H9 (cell line): ENCODE data around the gene MAPK8IP2. TPM values are rescaled to one million over a fixed set of nuclear protein-coding genes. Genes with fewer than 3 reads are reported as not detected.

Source experiments
- DNase-seq: peaks from one replicate; pipeline ENCODE4 v3.0.0-alpha.2; 2017
- H2AFZ ChIP-seq: one replicate; pipeline ENCODE4 v1.6.1; 2013; ENCODE audit warnings: mild to moderate bottlenecking, low read length, control low read depth, moderate library complexity
- H2AK5ac ChIP-seq: 2 replicates; pipeline ENCODE4 v1.6.1; 2013; ENCODE audit warnings: low read length, control low read depth, mixed read lengths; ENCODE audit not compliant: insufficient read length
- H2BK120ac ChIP-seq: one replicate; pipeline ENCODE4 v1.6.1; 2013; ENCODE audit warnings: low read depth, mild to moderate bottlenecking, low read length, control low read depth, inconsistent platforms; ENCODE audit not compliant: poor library complexity, severe bottlenecking
- H2BK12ac ChIP-seq: 2 replicates; pipeline ENCODE4 v1.6.1; 2013; ENCODE audit warnings: low read length, control low read depth, mixed read lengths, low read depth; ENCODE audit not compliant: insufficient read length
- H2BK15ac ChIP-seq: 2 replicates; pipeline ENCODE4 v1.6.1; 2013; ENCODE audit warnings: low read depth, low read length, control low read depth
- H2BK20ac ChIP-seq: one replicate; pipeline ENCODE4 v1.6.1; 2013; ENCODE audit warnings: low read depth, mild to moderate bottlenecking, low read length, control low read depth, inconsistent platforms; ENCODE audit not compliant: poor library complexity, severe bottlenecking
- H2BK5ac ChIP-seq: 2 replicates; pipeline ENCODE4 v1.6.1; 2013; ENCODE audit warnings: low read length, control low read depth, mixed read lengths; ENCODE audit not compliant: insufficient read length
- H3K14ac ChIP-seq: 2 replicates; pipeline ENCODE4 v1.6.1; 2013; ENCODE audit warnings: low read length, control low read depth; ENCODE audit not compliant: insufficient read depth
- H3K18ac ChIP-seq: 2 replicates; pipeline ENCODE4 v1.6.1; 2013; ENCODE audit warnings: low read depth, mild to moderate bottlenecking, mixed read lengths, low read length, control low read depth; ENCODE audit not compliant: insufficient read length
- H3K23ac ChIP-seq: 2 replicates; pipeline ENCODE4 v1.6.1; 2013; ENCODE audit warnings: low read length, control low read depth, mixed read lengths, low read depth; ENCODE audit not compliant: insufficient read length
- H3K23me2 ChIP-seq: 2 replicates; pipeline ENCODE4 v1.6.1; 2013; ENCODE audit warnings: low read depth, mild to moderate bottlenecking, mixed read lengths, low read length, control low read depth; ENCODE audit not compliant: insufficient read length, poor library complexity, severe bottlenecking
- H3K27ac ChIP-seq: 2 replicates; pipeline ENCODE4 v1.5.1; 2013; ENCODE audit warnings: low read length, control low read depth, mixed read lengths, low read depth; ENCODE audit not compliant: insufficient read length
- H3K27me3 ChIP-seq: 2 replicates; pipeline ENCODE4 v1.6.1; 2013; ENCODE audit warnings: low read length, control low read depth, inconsistent platforms; ENCODE audit not compliant: insufficient read depth
- H3K4ac ChIP-seq: 2 replicates; pipeline ENCODE4 v1.6.1; 2013; ENCODE audit warnings: low read depth, mild to moderate bottlenecking, control low read depth, inconsistent platforms, low read length, moderate library complexity
- H3K4me1 ChIP-seq: 2 replicates; pipeline ENCODE4 v1.6.1; 2013; ENCODE audit warnings: low read length, control low read depth, inconsistent platforms; ENCODE audit not compliant: insufficient read depth
- H3K4me2 ChIP-seq: 2 replicates; pipeline ENCODE4 v1.6.1; 2013; ENCODE audit warnings: low read length, control low read depth, mixed read lengths; ENCODE audit not compliant: insufficient read length, insufficient read depth
- H3K56ac ChIP-seq: 2 replicates; pipeline ENCODE4 v1.6.1; 2013; ENCODE audit warnings: low read depth, mild to moderate bottlenecking, mixed read lengths, low read length, control low read depth; ENCODE audit not compliant: insufficient read length
- H3K79me1 ChIP-seq: 2 replicates; pipeline ENCODE4 v1.6.1; 2013; ENCODE audit warnings: low read depth, mild to moderate bottlenecking, moderate library complexity, low read length, control low read depth, inconsistent platforms; ENCODE audit not compliant: insufficient read depth, poor library complexity, severe bottlenecking
- H3K79me2 ChIP-seq: 2 replicates; pipeline ENCODE4 v1.6.1; 2013; ENCODE audit warnings: low read length, control low read depth, inconsistent platforms; ENCODE audit not compliant: insufficient read depth
- H3K9ac ChIP-seq: 2 replicates; pipeline ENCODE4 v1.6.1; 2013; ENCODE audit warnings: low read length, control low read depth, mixed read lengths; ENCODE audit not compliant: insufficient read length; ENCODE audit errors: extremely low read depth
- H3K9me3 ChIP-seq: one replicate; pipeline ENCODE4 v1.6.1; 2013; ENCODE audit warnings: low read depth, low read length, inconsistent platforms; ENCODE audit not compliant: control insufficient read depth
- H3T11ph ChIP-seq: one replicate; pipeline ENCODE4 v1.6.1; 2013; ENCODE audit warnings: mild to moderate bottlenecking, low read length, control low read depth, inconsistent platforms
- H4K20me1 ChIP-seq: one replicate; pipeline ENCODE4 v1.6.1; 2013; ENCODE audit not compliant: control insufficient read depth, insufficient read length, insufficient read depth
- H4K5ac ChIP-seq: 2 replicates; pipeline ENCODE4 v1.6.1; 2013; ENCODE audit warnings: low read depth, mild to moderate bottlenecking, mixed read lengths, low read length, control low read depth; ENCODE audit not compliant: insufficient read length
- H4K8ac ChIP-seq: replicated peaks from 2 replicates; pipeline ENCODE4 v1.6.1; 2013; ENCODE audit warnings: low read length, control low read depth, mixed read lengths, low read depth; ENCODE audit not compliant: insufficient read length
- H4K91ac ChIP-seq: 2 replicates; pipeline ENCODE4 v1.6.1; 2013; ENCODE audit warnings: low read depth, mild to moderate bottlenecking, moderate library complexity, mixed read lengths, low read length, control low read depth; ENCODE audit not compliant: insufficient read length
- H3K27ac Mint-ChIP-seq, 3 experiments: 2 replicates in 2 of 3; 3 replicates in 1 of 3; pipeline ENCODE4 v1.8.0; 2020 to 2021; ENCODE audit warnings: mixed read lengths in 3 of 3, mild to moderate bottlenecking in 1 of 3, moderate library complexity in 1 of 3
- H3K27me3 Mint-ChIP-seq: 2 replicates; pipeline ENCODE4 v1.8.0; 2021; ENCODE audit warnings: low read depth, mild to moderate bottlenecking, moderate library complexity, mixed read lengths
- H3K36me3 Mint-ChIP-seq, 3 experiments: 2 replicates in 2 of 3; 3 replicates in 1 of 3; pipeline ENCODE4 v1.8.0; 2020 to 2021; ENCODE audit warnings: low read depth in 3 of 3, mixed read lengths in 3 of 3; ENCODE audit not compliant: insufficient read depth in 1 of 3
- H3K4me1 Mint-ChIP-seq, 2 experiments: 2 replicates each; pipeline ENCODE4 v1.8.0; 2020; ENCODE audit warnings: mixed read lengths in 2 of 2
- H3K4me3 Mint-ChIP-seq, 2 experiments: 2 replicates in 1 of 2; 3 replicates in 1 of 2; pipeline ENCODE4 v1.8.0; 2020 to 2021; ENCODE audit warnings: mild to moderate bottlenecking in 2 of 2, mixed read lengths in 2 of 2, moderate library complexity in 1 of 2
- H3K9me3 Mint-ChIP-seq, 2 experiments: 2 replicates in 1 of 2; 3 replicates in 1 of 2; pipeline ENCODE4 v1.8.0; 2020; ENCODE audit warnings: mild to moderate bottlenecking in 2 of 2, mixed read lengths in 2 of 2, moderate library complexity in 1 of 2
- CTCF ChIP-seq: fragments of 200-600 bp; sonication (generic); conservative IDR thresholded peaks from 3 replicates; pipeline ENCODE4 v1.8.0; 2021; ENCODE audit warnings: antibody characterized with exemption, mild to moderate bottlenecking
- WGBS: extraction: QIAGEN DNeasy Blood & Tissue Kit; methylation state at CpG from one replicate; pipeline ENCODE4 v1.1.7; 2013; ENCODE audit warnings: missing lambda C conversion rate, low lambda C conversion rate, mixed read lengths; ENCODE audit not compliant: insufficient read length; ENCODE audit errors: extremely low coverage; 5-methylcytosine and 5-hydroxymethylcytosine counted together
- total RNA-seq: library from RNA; stranded (reverse); gene quantifications from 2 replicates; pipeline ENCODE4 v1.2.1, GENCODE V29; 2021

Gene MAPK8IP2
- total RNA-seq, 1 experiment from 2014 or later, result 5.7 TPM

GRCh38 chr22:50626314-50626849, 25.8 kb downstream of the MAPK8IP2 start:
- H3K27me3 Mint-ChIP-seq, result peaks cover 27% of the 10 kb centered on the region
- H3K9me3 Mint-ChIP-seq, result no peaks in the 10 kb centered on the region
- Histone ChIP-seq H3T11ph (no peak overlapping the region), H2AK5ac (no peak overlapping the region), H4K5ac (no peak overlapping the region), H4K91ac (no peak overlapping the region), H3K79me2 (no peaks in the 10 kb centered on the region), H2BK5ac (no peak overlapping the region), H3K18ac (no peak overlapping the region), H3K23me2 (peaks cover 18% of the 10 kb centered on the region), H3K4ac (no peak overlapping the region), H3K27ac (no peak overlapping the region), H3K14ac (no peak overlapping the region), H3K9ac (no peak overlapping the region), H2BK20ac (no peak overlapping the region), H2BK12ac (no peak overlapping the region), H3K4me2 (no peak overlapping the region), H2AFZ (no peak overlapping the region), H2BK120ac (no peak overlapping the region), H3K4me1 (peaks cover 9% of the 10 kb centered on the region), H3K79me1 (no peaks in the 10 kb centered on the region), H4K8ac (no peak overlapping the region), H2BK15ac (no peak overlapping the region), H3K9me3 (no peaks in the 10 kb centered on the region), H4K20me1 (peaks cover 2% of the 10 kb centered on the region), H3K27me3 (peaks cover 7% of the 10 kb centered on the region; the same call in 1 of the 2 replicates), H3K23ac (no peak overlapping the region), H3K56ac (no peak overlapping the region)
- no peak; the same call in 2 of the 3 replicates for TF ChIP-seq CTCF
- H3K27ac Mint-ChIP-seq, result no peak overlapping the region
- peak overlapping the region; percentile 38 to 60; a peak in 4 of 5 replicates for H3K4me3 Mint-ChIP-seq
- DNase-seq, result peak; percentile 17
- H3K36me3 Mint-ChIP-seq, result peaks cover 0 to 3% (median 0%) of the 10 kb centered on the region in 3 experiments; a peak in 2 of 7 replicates
- no CpG with 5 or more reads among the region's 12 CpGs for WGBS
- peaks cover 15 to 21% of the 10 kb centered on the region in 2 experiments for H3K4me1 Mint-ChIP-seq
